AG09309 (cell line): ENCODE results near the gene UBE2S.

Source experiments
- DNase-seq: peaks from one replicate; pipeline ENCODE4 v3.0.0-alpha.2; 2010; ENCODE audit warnings: low read depth
- H3K4me3 ChIP-seq: 2 replicates; pipeline ENCODE4 v1.5.1; 2011; ENCODE audit warnings: mild to moderate bottlenecking, low read depth, low read length, moderate library complexity; ENCODE audit not compliant: control insufficient read depth
- TF ChIP-seq, protein P1 (sequence below): IDR thresholded peaks from 2 replicates; pipeline ENCODE4 v1.5.1; 2011; ENCODE audit warnings: mild to moderate bottlenecking, low read depth, low read length, inconsistent platforms; ENCODE audit not compliant: insufficient read depth, control insufficient read depth; ENCODE audit errors: missing control alignments

UBE2S gene

DNA sequence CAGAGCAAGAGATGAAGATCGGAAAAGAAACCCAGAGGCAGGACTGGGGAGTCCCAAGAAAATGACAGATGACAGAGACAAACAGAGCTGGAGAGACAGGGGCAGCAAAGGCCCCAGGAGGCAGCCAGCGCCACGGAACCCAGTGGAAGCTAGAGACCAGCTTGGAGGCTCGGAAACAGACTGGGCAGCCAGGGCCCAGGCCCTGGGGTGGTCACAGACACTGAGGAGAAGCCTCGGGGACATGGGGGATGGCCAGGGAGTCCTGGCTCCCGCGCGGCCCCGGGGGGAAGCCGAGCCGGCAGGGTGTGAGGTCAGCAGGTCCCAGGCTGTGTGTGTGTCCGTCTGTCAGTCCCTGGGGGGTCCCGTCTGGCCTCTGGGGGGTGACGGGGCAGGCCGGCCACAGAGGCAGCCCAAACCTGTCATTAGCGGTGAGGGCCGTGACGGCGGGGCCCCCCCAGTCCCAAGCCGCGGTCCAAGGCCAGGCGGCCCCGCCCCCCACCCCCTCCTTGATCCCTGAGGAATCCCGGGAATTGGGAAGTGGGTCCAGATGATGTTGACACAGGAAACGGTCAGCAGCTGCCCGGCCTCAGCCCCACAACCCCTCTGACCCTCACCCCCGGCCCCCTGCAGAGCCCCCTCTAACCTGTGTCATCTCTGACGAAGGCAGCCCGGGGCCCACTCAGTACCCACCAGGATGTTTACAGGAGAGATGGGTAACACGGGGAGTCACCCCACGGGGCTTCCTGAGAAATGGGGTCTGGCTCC is 33.4 kb downstream of the UBE2S start:
- H3K4me3 ChIP-seq: no peak overlapping the region
- DNase-seq: no peak

DNA sequence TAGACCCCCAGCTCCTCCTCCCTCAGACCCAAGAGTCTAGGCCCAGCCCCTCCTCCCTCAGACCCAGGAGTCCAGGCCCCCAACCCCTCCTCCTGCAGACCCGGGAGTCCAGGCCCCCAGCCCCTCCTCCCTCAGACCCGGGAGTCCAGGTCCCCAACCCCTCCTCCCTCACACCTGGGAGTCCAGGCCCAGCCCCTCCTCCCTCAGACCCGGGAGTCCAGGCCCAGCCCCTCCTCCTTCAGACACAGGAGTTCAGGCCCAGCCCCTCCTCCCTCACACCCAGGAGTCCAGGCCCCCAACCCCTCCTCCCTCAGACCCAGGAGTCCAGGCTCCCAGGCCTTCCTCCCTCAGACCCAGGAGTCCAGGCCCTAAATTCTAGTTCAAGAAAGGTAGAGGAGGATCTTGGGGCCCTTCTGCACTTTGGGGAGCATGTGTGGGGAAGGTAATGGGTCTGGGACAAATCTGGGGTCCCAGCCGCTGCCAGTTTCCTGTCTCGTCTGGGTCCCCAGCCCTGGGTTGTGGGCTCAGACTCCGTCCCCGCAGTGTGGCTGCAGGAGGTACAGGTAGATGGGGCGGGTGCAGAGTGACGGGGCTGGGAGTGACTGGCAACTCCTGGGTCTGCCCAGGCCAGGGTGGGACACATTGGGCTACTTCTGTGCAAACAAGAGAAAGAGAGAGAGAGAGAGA is 34.1 kb downstream of the UBE2S start:
- TF ChIP-seq, protein P1, sequence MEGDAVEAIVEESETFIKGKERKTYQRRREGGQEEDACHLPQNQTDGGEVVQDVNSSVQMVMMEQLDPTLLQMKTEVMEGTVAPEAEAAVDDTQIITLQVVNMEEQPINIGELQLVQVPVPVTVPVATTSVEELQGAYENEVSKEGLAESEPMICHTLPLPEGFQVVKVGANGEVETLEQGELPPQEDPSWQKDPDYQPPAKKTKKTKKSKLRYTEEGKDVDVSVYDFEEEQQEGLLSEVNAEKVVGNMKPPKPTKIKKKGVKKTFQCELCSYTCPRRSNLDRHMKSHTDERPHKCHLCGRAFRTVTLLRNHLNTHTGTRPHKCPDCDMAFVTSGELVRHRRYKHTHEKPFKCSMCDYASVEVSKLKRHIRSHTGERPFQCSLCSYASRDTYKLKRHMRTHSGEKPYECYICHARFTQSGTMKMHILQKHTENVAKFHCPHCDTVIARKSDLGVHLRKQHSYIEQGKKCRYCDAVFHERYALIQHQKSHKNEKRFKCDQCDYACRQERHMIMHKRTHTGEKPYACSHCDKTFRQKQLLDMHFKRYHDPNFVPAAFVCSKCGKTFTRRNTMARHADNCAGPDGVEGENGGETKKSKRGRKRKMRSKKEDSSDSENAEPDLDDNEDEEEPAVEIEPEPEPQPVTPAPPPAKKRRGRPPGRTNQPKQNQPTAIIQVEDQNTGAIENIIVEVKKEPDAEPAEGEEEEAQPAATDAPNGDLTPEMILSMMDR: no peak
- no peak overlapping the region for H3K4me3 ChIP-seq
- no peak for DNase-seq

More for the DNA sequence above, 33.4 kb downstream of the UBE2S start:
- TF ChIP-seq, protein P1: no peak

DNA sequence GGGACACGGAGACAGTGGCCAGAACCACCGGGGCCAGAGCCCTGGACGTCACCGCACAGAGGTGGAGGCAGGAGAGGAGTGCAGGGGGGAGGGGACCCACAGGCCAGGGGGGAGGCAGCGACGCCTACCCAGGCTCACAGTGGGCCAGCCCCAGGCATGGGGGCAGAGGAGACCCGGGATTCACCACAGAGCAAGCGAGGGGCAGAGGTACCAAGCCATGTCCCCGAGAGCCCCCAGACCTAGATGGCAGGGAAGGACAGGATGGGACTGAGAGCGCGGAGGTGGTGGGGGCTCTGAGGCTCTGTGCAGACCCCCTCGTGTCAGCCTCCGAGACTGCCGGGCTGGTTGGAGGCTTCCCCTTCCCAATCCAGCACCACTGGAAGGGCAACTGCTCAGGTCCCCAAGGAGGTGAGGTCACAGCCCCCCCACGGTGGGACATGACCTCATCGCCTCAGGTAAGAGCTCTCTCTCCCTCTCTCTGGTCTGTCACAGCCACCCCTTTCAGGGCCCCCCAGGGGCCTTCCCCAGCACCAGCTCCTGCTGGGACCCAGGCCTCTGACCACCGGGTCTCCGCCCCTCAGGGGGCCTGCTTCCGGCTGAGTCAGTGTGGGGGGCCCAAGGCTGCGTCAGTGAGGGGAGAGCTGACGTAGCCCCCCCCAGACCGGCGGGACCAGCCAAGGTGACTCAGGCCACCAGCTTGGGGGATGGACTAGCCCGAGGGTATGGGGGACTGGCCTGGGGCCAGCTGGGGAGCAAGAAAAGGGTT is 35.1 kb downstream of the UBE2S start:
- H3K4me3 ChIP-seq: no peak overlapping the region
- TF ChIP-seq, protein P1: no peak
- no peak for DNase-seq

DNA sequence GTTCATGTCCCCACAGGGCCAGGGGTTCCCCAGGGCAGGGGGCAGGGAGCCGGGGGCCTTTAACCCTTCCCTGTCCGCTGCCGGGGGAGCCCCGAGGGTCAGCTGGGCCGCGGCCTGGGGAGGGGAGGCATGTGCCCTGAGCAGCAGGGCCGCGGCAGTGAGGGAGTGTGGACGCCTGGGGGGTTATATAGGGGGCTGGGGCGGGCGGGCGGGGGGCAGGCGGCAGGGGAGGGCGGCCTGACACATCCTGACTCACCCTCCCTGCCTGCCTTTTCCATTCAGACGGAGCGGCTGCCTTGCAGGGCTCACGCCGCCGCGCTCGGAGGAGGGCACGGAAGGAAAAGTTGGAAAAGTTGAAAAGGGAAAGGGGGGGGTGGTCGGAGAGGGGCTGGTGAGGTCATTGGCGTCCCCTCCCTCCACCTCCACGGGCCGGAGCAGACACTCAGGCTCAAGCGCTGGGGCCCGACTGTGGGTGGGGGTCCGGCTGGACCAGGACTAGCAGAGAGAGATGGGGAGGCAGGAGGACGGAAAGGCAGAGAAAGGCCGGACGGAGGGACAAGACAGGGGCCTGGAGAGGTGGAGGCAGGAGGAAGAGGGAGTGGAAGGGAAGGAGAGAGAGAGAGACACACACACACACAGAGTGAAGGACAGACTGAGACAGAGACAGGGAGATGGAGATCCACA is 37.1 kb downstream of the UBE2S start, which contains the start of gene IL11:
IL11 (minus strand) TSS at position 159 of the 684 bp plus-strand sequence; CDS start at position 6, 153 bp downstream.
- peak within 1 kb of the TSS; percentile 67 for H3K4me3 ChIP-seq
- no peak for DNase-seq
- TF ChIP-seq, protein P1: no peak

DNA sequence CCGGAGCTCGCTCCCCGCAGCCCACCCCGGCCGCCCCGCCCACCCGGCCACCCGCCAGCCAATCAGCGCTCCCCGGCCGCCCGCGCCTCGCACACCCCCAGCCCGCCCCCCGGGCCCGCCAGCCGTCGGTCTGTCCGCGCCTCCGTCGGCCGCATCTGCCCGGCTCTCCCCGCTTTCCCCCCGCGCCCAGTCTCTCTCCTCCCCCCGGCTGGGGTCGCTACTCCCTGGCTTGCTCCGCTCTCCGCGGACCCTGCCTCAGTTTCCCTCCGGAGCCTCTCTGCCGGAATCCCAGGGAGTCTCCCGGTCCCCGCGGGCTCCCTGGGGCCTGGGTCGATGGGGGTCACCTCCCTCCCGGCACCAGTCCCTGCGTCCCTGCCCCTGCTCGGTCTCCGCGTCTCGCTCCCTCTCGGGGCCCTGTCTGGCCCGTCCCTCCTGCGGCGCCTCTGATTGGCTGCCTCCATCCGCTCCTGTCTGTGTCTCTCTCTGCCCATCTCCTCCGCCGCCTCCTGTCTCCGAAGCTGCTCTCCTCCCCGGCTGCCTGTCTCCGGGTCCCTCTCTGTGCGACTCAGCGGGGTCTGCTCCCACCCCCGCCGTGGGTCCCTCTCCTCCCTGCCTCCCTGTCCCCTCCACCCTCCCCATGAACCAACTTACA is 37.8 kb downstream of the UBE2S start:
- no peak for DNase-seq
- TF ChIP-seq, protein P1: no peak
- peak overlapping the region; percentile 67 for H3K4me3 ChIP-seq
